GM21576 (cell line): ENCODE measurements around the gene IGFBP1.
"Not testable (repeated sequence)": the region's sequence is repeated elsewhere in the genome, so short reads cannot be mapped to it uniquely, and the experiment has no call there.

Experiments
- ATAC-seq: cut with Tn5 transposase; IDR thresholded peaks from one replicate; pipeline ENCODE4 v1.9.1; 2021; ENCODE audit warnings: mild to moderate bottlenecking, moderate library complexity; ENCODE audit not compliant: unreplicated experiment

Gene IGFBP1

GRCh38 chr7:45888185-45888992 lies at the start of gene IGFBP1:
Gene IGFBP1, plus strand, starts transcription at chr7:45888488. Its CDS starts 165 bp downstream, at chr7:45888653.
- no peak for ATAC-seq

- ATAC-seq = not testable (repeated sequence)
Observed at GRCh38 chr7:45838852-45839251, 49.4 kb upstream of the IGFBP1 start.

GRCh38 chr7:45841926-45842717 lies 46.2 kb upstream of the IGFBP1 start:
- ATAC-seq = not testable (repeated sequence)

- ATAC-seq = not testable (repeated sequence)
Observed at GRCh38 chr7:45846536-45846935, 41.8 kb upstream of the IGFBP1 start.

GRCh38 chr7:45848734-45849133 lies 39.6 kb upstream of the IGFBP1 start:
- ATAC-seq = not testable (repeated sequence)

GRCh38 chr7:45852984-45853383 lies 35.3 kb upstream of the IGFBP1 start:
- not testable (repeated sequence) for ATAC-seq

- ATAC-seq = not testable (repeated sequence)
Observed at GRCh38 chr7:45853491-45853890, 34.8 kb upstream of the IGFBP1 start.

- not testable (repeated sequence) for ATAC-seq
Observed at GRCh38 chr7:45855680-45856079, 32.6 kb upstream of the IGFBP1 start.

GRCh38 chr7:45856888-45857287 lies 31.4 kb upstream of the IGFBP1 start:
- not testable (repeated sequence) for ATAC-seq

- no peak for ATAC-seq
Observed at GRCh38 chr7:45863715-45864114, 24.6 kb upstream of the IGFBP1 start.

GRCh38 chr7:45865594-45866410 lies 22.5 kb upstream of the IGFBP1 start:
- ATAC-seq = no peak

- ATAC-seq = no peak
Observed at GRCh38 chr7:45867471-45867870, 20.8 kb upstream of the IGFBP1 start.

- no peak for ATAC-seq
Observed at GRCh38 chr7:45869426-45869825, 18.9 kb upstream of the IGFBP1 start.

GRCh38 chr7:45872116-45873034 lies 15.9 kb upstream of the IGFBP1 start:
- no peak for ATAC-seq

GRCh38 chr7:45873035-45873354 lies 15.3 kb upstream of the IGFBP1 start, which contains the start of gene CCDC201:
Gene CCDC201, minus strand, starts transcription at chr7:45873082. Its CDS starts 75 bp downstream, at chr7:45873007.
- no peak for ATAC-seq

GRCh38 chr7:45873355-45873754 lies 14.9 kb upstream of the IGFBP1 start:
- no peak for ATAC-seq

- no peak for ATAC-seq
Observed at GRCh38 chr7:45874408-45875131, 13.7 kb upstream of the IGFBP1 start.

GRCh38 chr7:45876519-45876918 lies 11.8 kb upstream of the IGFBP1 start:
- no peak for ATAC-seq

GRCh38 chr7:45878457-45879144 lies 9.7 kb upstream of the IGFBP1 start:
- ATAC-seq = no peak
